AG10803 (cell line): ENCODE data around the gene SPATA17.
A peak's percentile ranks its signal among the peaks of the same experiment; 100 is the strongest.

Source experiments
- DNase-seq: peaks from one replicate; pipeline ENCODE4 v3.0.0; 2010; ENCODE audit warnings: low read depth
- H3K4me3 ChIP-seq: 2 replicates; pipeline ENCODE4 v1.5.1; 2011; ENCODE audit warnings: mild to moderate bottlenecking, low read length, control low read depth
- TF ChIP-seq, protein P1 (sequence below): conservative IDR thresholded peaks from 2 replicates; pipeline ENCODE4 v1.5.1; 2011; ENCODE audit warnings: mild to moderate bottlenecking, low read length, control low read depth, inconsistent platforms

Gene SPATA17

DNA sequence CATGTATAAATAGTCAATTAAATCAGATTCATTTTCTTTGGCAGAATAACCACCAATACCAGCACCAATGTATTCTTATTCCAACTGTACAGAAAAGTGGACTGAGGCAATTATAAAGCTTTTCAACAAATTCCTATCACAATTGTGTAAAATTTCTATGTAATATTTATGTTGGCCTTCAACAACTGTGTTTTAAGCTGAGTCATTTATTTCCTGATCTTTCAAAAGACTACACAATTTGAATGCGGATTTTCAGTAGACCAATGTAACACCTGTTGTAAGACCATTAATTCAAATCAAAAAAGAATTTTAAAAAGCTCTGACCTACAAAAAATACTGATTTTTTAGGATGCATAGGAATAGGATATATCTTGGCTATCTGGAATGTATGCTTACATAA lies 25.8 kb upstream of the SPATA17 start:
- TF ChIP-seq, protein P1, sequence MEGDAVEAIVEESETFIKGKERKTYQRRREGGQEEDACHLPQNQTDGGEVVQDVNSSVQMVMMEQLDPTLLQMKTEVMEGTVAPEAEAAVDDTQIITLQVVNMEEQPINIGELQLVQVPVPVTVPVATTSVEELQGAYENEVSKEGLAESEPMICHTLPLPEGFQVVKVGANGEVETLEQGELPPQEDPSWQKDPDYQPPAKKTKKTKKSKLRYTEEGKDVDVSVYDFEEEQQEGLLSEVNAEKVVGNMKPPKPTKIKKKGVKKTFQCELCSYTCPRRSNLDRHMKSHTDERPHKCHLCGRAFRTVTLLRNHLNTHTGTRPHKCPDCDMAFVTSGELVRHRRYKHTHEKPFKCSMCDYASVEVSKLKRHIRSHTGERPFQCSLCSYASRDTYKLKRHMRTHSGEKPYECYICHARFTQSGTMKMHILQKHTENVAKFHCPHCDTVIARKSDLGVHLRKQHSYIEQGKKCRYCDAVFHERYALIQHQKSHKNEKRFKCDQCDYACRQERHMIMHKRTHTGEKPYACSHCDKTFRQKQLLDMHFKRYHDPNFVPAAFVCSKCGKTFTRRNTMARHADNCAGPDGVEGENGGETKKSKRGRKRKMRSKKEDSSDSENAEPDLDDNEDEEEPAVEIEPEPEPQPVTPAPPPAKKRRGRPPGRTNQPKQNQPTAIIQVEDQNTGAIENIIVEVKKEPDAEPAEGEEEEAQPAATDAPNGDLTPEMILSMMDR = no peak
- no peak for DNase-seq
- no peak overlapping the region for H3K4me3 ChIP-seq

DNA sequence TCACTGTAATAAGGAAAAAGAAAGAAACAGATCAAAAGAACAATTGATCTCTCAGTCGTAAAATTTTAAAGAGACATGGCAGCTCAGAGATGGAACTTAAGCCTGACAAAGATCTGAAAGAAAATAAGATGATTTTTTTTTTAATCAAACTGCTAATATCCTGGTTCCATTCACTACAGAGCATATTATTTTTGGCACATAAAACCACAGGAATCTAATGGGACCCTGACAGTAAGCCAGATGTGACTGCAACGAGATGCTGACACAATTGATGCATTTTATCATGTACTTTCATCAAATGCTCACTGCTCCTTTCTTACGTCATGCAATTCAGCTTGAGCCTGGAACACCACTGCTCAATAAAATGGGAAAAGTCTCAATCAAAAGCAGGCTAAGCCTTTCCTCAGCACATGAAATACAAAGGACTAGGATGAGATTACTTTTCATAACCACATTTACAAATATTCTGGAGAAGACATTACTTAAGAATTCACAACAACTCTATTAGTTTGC lies 16.9 kb upstream of the SPATA17 start:
- H3K4me3 ChIP-seq = no peak overlapping the region
- TF ChIP-seq, protein P1 = no peak
- peak; percentile 25 for DNase-seq

DNA sequence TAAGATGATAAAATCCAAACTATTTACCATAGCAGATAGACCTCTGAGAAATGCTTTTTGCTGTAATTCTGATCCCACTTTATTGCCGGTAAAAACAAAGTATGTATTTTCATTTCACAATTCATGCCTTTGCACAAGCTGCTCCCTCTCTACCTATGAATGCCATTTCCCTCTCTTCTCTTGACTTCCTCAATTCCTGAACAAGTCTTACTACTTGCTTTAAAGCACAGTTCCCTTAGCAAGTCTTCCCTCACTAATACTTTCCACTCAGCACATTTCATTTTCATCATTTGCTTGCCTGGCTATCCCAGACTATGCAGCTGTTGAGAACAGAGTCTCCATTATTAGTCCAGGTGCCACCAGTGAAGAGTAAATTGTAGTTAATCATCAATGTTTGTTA lies 14.0 kb upstream of the SPATA17 start:
- DNase-seq = no peak
- no peak overlapping the region for H3K4me3 ChIP-seq
- TF ChIP-seq, protein P1 = no peak

DNA sequence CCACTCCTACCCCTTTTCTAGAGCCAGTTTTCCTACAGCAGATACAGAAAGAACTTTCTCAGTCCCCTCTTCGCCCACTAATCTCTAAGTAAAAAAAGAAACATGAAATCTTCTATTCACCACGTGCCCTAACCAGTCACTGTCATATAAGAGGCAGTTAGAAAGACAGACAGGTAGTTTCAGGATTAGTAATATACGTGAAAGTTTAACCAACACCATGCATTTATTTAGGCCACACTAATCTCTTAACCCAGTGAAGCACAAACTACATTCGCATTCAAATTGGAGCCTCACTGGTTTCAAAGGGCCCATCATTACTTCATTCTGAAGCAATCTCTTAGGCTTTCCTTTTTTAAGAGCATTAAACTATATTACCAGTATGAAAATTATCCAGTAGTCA lies 10.3 kb upstream of the SPATA17 start:
- H3K4me3 ChIP-seq = no peak overlapping the region
- TF ChIP-seq, protein P1 = no peak
- DNase-seq = no peak

DNA sequence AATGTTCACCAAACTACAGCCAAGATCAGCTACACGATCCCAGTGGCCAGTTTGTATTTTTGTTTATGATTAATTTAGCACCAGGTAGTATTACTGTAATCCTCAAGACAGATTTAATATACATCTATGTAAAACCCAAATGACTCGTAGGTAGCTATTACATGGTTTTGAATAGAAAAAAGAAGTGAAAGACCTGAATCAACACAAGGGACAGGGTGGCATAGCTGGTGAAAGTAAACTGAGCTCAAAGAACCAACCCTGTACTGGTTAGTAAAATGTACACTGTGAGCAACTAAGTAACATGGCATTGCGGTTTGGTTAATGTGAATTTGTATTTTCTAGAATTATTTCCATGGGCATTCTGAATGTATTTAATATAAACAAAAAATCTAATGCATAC lies 9.1 kb upstream of the SPATA17 start:
- DNase-seq = no peak
- H3K4me3 ChIP-seq = no peak overlapping the region
- TF ChIP-seq, protein P1 = no peak

DNA sequence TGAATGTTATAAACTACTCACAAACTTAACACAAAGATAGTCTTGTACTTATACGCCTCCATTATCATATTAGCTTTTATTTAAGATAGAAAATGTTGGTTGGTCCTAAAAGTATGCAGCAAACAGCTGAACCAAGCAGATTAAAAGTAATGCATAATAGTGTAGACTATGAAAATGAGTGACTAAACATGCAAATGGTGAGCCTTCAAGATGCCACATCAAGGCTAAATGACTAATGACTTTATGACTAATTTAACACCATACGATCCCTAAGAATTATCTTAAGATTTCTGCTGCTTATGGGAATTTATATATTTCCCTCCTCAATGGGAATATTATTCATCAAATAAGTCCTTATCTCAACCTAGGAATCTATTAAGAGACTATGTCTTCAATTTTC lies 4.8 kb upstream of the SPATA17 start:
- TF ChIP-seq, protein P1 = no peak
- no peak for DNase-seq
- no peak overlapping the region for H3K4me3 ChIP-seq

DNA sequence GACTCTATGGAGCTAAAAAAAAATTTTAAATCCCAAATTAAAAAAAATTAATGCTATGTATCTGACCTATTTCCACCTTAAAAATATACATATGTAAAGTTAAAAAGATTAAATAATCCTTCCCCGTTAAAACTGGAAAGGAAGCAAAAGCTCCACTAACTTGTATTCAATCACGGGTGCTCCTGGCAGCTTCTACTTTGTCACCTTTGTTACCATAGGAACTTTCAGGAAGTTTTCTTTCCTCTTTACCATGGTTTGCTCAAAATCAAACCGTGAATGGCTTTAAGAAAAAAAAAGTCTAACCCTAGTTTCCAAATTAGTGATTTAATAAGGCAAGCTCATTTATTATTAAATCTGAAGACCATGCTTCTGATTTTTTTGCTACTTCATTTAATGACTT lies 3.7 kb upstream of the SPATA17 start:
- TF ChIP-seq, protein P1 = no peak
- no peak overlapping the region for H3K4me3 ChIP-seq
- no peak for DNase-seq
